Measurements from ENCODE around the gene CCND2. TPM values are rescaled to one million over a fixed set of nuclear protein-coding genes. Genes with fewer than 3 reads are reported as not detected.

Gene CCND2
- polyA plus RNA-seq, 3 donors, result 3.6 to 6.8 (median 3.9) TPM

DNA sequence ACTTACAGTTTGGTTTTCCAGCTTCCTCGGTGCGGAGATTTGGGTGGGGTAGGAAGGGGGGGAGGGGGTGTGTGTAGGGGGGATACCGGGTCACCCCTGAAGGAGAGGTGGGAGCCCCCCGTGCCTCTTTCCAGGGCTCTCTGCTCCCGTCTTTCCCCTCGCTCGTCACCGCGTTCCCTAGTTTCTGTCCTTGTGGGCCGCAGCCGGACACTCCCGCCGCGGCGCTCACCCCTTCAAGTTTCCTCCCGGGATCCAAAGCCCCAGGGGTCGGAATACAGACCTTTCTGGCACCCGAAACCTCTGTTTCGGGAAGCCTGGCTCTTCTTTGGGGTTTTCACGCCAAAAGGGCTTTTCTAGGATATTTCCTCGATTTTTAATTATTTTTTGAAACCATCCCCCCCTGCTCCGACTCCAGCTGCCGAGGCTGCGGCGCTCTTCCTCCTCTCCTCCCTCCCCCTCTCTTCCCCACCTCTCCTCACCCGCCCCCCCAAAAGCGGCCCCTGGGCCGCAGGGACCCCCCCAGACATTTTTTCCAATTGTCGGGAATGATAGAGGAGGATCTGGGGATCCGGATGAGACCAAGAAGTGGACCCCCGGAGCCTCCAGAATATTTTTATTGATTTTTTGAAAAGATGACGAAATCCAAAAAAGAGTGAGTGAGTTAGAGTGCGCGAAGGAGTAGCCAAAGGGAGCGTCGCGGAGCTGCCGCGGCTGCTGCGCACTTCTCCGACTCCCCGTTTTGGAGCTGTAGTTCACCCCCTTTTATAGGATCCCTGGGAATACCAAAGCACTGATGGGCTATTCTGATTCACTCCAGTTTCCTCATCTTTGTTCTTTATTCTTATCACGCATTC lies 1.7 kb downstream of the CCND2 start:
- H3K27ac ChIP-seq (ENCODE audit: low read depth in 1 of 2, low read length in 2 of 2), result peak overlapping the region in 1 of 2 donors; percentile 67
- peaks cover 64 to 85% of the 10 kb centered on the region in 2 donors for H3K4me1 ChIP-seq (ENCODE audit: control insufficient read depth in 1 of 2, insufficient read depth in 2 of 2, low read length in 2 of 2)
- peaks cover 26% of the 10 kb centered on the region for H3K79me2 ChIP-seq (ENCODE audit: insufficient read depth, low read length)
- DNase-seq, result peak in 1 of 3 donors; percentile 40
- peak overlapping the region; percentile 71 to 78 (median 77) for H3K4me3 ChIP-seq (replicated peaks in 1 of 3; ENCODE audit: low read depth in 2 of 3, low read length in 3 of 3)
- H3K27ac Mint-ChIP-seq, result peak overlapping the region in 5 of 7 donors; percentile 65 to 84 (median 74)
- H2AFZ ChIP-seq (ENCODE audit: insufficient read depth, low read depth, low read length, poor library complexity, severe bottlenecking), result peak overlapping the region; percentile 88
- peak overlapping the region; percentile 63 for H3K9ac ChIP-seq (ENCODE audit: insufficient read depth, low read length, poor library complexity, severe bottlenecking)
- H3K9me3 ChIP-seq (replicated peaks in 1 of 2; ENCODE audit: control insufficient read depth in 1 of 2, insufficient read depth in 1 of 2, low read length in 2 of 2), result no peaks in the 10 kb centered on the region
- H3K4me3 Mint-ChIP-seq, result peak overlapping the region; percentile 95 to 96
- peaks cover 0 to 3% (median 2%) of the 10 kb centered on the region in 7 donors for H3K9me3 Mint-ChIP-seq
- peak overlapping the region; percentile 98 for H3K4me2 ChIP-seq (replicated peaks; ENCODE audit: extremely low read depth, low read length, poor library complexity, severe bottlenecking)
- TF ChIP-seq, protein P1, sequence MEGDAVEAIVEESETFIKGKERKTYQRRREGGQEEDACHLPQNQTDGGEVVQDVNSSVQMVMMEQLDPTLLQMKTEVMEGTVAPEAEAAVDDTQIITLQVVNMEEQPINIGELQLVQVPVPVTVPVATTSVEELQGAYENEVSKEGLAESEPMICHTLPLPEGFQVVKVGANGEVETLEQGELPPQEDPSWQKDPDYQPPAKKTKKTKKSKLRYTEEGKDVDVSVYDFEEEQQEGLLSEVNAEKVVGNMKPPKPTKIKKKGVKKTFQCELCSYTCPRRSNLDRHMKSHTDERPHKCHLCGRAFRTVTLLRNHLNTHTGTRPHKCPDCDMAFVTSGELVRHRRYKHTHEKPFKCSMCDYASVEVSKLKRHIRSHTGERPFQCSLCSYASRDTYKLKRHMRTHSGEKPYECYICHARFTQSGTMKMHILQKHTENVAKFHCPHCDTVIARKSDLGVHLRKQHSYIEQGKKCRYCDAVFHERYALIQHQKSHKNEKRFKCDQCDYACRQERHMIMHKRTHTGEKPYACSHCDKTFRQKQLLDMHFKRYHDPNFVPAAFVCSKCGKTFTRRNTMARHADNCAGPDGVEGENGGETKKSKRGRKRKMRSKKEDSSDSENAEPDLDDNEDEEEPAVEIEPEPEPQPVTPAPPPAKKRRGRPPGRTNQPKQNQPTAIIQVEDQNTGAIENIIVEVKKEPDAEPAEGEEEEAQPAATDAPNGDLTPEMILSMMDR (IDR thresholded peaks at IDR 0.05), result no peak
- peaks cover 27 to 57% (median 48%) of the 10 kb centered on the region in 3 donors for H3K27me3 Mint-ChIP-seq (ENCODE audit: low read depth in 3 of 3)
- H3K36me3 ChIP-seq (replicated peaks in 1 of 2; ENCODE audit: control insufficient read depth in 1 of 2, insufficient read depth in 2 of 2, low read length in 2 of 2), result peaks cover 7% of the 10 kb centered on the region in 2 donors
- H3K36me3 Mint-ChIP-seq, result peaks cover 15 to 25% of the 10 kb centered on the region in 2 donors
- peaks cover 5% of the 10 kb centered on the region for H4K20me1 ChIP-seq (ENCODE audit: insufficient read depth, low read length)
- H3K4me1 Mint-ChIP-seq, result peaks cover 61% of the 10 kb centered on the region
- intact Hi-C loops (cut with micrococcal nuclease), result loop anchor here (5.0 kb wide), 4 partner anchors 168 to 388 kb away; no protein-coding TSS in a partner anchor
- H3K27me3 ChIP-seq (ENCODE audit: control insufficient read depth in 2 of 2, insufficient read depth in 2 of 2, low read length in 2 of 2), result peaks cover 6 to 34% of the 10 kb centered on the region in 2 donors
- under 1% methylated on average over 27 of the region's 43 CpGs for WGBS (ENCODE audit: insufficient coverage)

DNA sequence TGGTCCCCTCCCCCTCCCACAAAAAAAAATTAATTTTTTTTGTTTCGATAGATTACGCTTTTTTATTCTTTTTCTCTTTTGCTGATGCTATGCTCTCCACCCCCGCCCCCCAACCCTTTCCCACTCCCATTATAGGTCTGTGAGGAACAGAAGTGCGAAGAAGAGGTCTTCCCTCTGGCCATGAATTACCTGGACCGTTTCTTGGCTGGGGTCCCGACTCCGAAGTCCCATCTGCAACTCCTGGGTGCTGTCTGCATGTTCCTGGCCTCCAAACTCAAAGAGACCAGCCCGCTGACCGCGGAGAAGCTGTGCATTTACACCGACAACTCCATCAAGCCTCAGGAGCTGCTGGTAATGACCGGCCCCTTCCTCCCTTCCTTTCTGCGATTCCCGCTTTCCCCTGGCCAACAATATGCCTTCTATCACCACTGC lies 2.3 kb downstream of the CCND2 start:
- peak overlapping the region; percentile 95 to 96 for H3K4me3 Mint-ChIP-seq
- 73% methylated on average over 10 of the region's 14 CpGs for WGBS (ENCODE audit: insufficient coverage)
- H3K79me2 ChIP-seq (ENCODE audit: insufficient read depth, low read length), result peaks cover 26% of the 10 kb centered on the region
- TF ChIP-seq, protein P1 (IDR thresholded peaks at IDR 0.05), result no peak
- no peak overlapping the region for H2AFZ ChIP-seq (ENCODE audit: insufficient read depth, low read depth, low read length, poor library complexity, severe bottlenecking)
- no peak for DNase-seq
- H3K36me3 ChIP-seq (replicated peaks in 1 of 2; ENCODE audit: control insufficient read depth in 1 of 2, insufficient read depth in 2 of 2, low read length in 2 of 2), result peaks cover 11 to 13% of the 10 kb centered on the region in 2 donors
- H3K4me1 ChIP-seq (ENCODE audit: control insufficient read depth in 1 of 2, insufficient read depth in 2 of 2, low read length in 2 of 2), result peaks cover 61 to 85% of the 10 kb centered on the region in 2 donors
- no peak overlapping the region for H3K27ac Mint-ChIP-seq
- H3K4me2 ChIP-seq (replicated peaks; ENCODE audit: extremely low read depth, low read length, poor library complexity, severe bottlenecking), result peak overlapping the region; percentile 98
- peaks cover 0 to 3% (median 2%) of the 10 kb centered on the region in 7 donors for H3K9me3 Mint-ChIP-seq
- H4K20me1 ChIP-seq (ENCODE audit: insufficient read depth, low read length), result peaks cover 5% of the 10 kb centered on the region
- H3K27me3 ChIP-seq (ENCODE audit: control insufficient read depth in 2 of 2, insufficient read depth in 2 of 2, low read length in 2 of 2), result peaks cover 4 to 28% of the 10 kb centered on the region in 2 donors
- H3K9ac ChIP-seq (ENCODE audit: insufficient read depth, low read length, poor library complexity, severe bottlenecking), result no peak overlapping the region
- intact Hi-C loops (cut with micrococcal nuclease), result loop anchor here (5.0 kb wide), 4 partner anchors 169 to 389 kb away; no protein-coding TSS in a partner anchor
- peaks cover 22 to 31% of the 10 kb centered on the region in 2 donors for H3K36me3 Mint-ChIP-seq
- peak overlapping the region in 1 of 3 experiments; percentile 78 for H3K4me3 ChIP-seq (replicated peaks in 1 of 3; ENCODE audit: low read depth in 2 of 3, low read length in 3 of 3)
- H3K27me3 Mint-ChIP-seq (ENCODE audit: low read depth in 3 of 3), result peaks cover 23 to 52% (median 42%) of the 10 kb centered on the region in 3 donors
- H3K9me3 ChIP-seq (replicated peaks in 1 of 2; ENCODE audit: control insufficient read depth in 1 of 2, insufficient read depth in 1 of 2, low read length in 2 of 2), result no peaks in the 10 kb centered on the region
- H3K4me1 Mint-ChIP-seq, result peaks cover 62% of the 10 kb centered on the region
- no peak overlapping the region for H3K27ac ChIP-seq (ENCODE audit: low read depth in 1 of 2, low read length in 2 of 2)
